ENCODE results near the gene ERRFI1. TPM values are rescaled to one million over a fixed set of nuclear protein-coding genes. Genes with fewer than 3 reads are reported as not detected.

Gene ERRFI1, protein sequence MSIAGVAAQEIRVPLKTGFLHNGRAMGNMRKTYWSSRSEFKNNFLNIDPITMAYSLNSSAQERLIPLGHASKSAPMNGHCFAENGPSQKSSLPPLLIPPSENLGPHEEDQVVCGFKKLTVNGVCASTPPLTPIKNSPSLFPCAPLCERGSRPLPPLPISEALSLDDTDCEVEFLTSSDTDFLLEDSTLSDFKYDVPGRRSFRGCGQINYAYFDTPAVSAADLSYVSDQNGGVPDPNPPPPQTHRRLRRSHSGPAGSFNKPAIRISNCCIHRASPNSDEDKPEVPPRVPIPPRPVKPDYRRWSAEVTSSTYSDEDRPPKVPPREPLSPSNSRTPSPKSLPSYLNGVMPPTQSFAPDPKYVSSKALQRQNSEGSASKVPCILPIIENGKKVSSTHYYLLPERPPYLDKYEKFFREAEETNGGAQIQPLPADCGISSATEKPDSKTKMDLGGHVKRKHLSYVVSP
- total RNA-seq: 99.2 and 235 TPM in 2 replicates

DNA sequence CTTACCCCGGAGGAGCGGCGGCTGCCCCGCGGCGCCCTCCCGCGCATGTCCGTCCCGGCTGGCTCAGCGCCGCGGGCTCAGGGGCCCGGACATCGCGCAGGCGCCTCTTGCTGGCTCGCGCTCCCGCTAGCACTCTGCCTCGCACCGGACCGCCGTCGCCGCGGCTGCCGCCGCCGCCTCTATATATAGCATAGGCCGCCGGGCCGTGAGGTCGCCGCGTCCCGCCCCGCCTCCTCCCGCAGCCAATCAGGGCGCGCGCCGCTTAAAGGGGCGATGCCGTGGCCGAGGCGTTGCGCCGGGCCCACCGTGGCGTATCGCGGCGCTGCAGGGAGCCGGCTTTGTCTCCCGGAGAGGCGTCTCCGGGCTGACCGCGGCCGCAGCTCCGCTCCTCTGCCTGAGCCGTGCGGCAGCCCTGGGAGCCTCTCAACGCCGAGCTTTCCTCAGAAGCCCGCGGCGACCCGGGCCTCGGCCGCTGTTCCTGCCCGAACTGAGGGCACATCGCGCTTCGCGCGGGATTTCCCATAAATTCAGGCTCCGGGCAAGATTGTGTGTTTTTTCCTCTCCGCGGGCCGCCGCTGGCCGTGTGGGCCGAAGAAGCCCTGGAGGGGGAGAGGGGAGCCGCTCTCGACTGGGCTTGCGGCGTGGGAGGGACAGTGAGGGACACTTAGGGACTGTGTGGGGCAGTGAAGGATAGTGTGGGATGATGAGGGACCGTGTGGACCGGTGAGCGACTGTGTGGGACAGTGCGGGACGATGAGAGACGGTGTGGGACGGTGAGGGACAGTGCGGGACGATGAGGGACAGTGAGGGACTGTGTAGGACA, at the start of gene ERRFI1:
Gene ERRFI1, minus strand, starts transcription at position 157 of the 823 bp plus-strand sequence. CDS start 10,690 bp downstream, outside the sequence.

Other genes starting within 250 kb of the ERRFI1 start
- gene PER3, start 242.0 kb downstream of the ERRFI1 start, total RNA-seq: 3.2 and 3.8 TPM in 2 replicates
- not detected in 2 replicates for gene UTS2, start 173.2 kb downstream of the ERRFI1 start, total RNA-seq
- 1.4 TPM in 1 of 2 replicates, not detected in the other for gene TNFRSF9, start 85.5 kb downstream of the ERRFI1 start, total RNA-seq
- gene PARK7, start 64.6 kb downstream of the ERRFI1 start, total RNA-seq: 180 and 271 TPM in 2 replicates